Panc1 (cell line): ENCODE measurements around the gene SOWAHD. TPM values are rescaled to one million over a fixed set of nuclear protein-coding genes. Genes with fewer than 3 reads are reported as not detected.

Source experiments
- ATAC-seq: fragments of 200-7000 bp; cut with Tn5 transposase; 2 replicates; pipeline ENCODE4 v1.9.1; 2020; ENCODE audit warnings: mild to moderate bottlenecking, moderate library complexity
- BruUV-seq: library from RNA; stranded (reverse); fragments of 400-500 nt; replicated peaks from 2 replicates; lab custom pipeline; 2021; lab: Mats Ljungman, UMichigan
- CTCF ChIA-PET: fragments of 300-600 bp; sonication (Branson Sonifier 250); formaldehyde crosslinking; loops from one replicate; lab custom pipeline; 2022; ENCODE audit warnings: antibody characterized with exemption; lab: Charles Lee
- POLR2A ChIA-PET: fragments of 300-600 bp; sonication (Branson Sonifier 250); formaldehyde crosslinking; loops from one replicate; lab custom pipeline; 2022; ENCODE audit warnings: antibody characterized with exemption; lab: Charles Lee
- DNase-seq: peaks from one replicate; pipeline ENCODE4 v3.0.0-alpha.2; 2010; ENCODE audit warnings: low read depth, low spot score
- H3K27ac ChIP-seq: 2 replicates; pipeline ENCODE4 v1.5.1; 2011; ENCODE audit warnings: mild to moderate bottlenecking, low read length, inconsistent platforms
- H3K27me3 ChIP-seq: fragments of 200-500 bp; sonication (Bioruptor generic); 2 replicates; pipeline ENCODE4 v1.6.0; 2014; ENCODE audit warnings: low read length, inconsistent platforms; ENCODE audit not compliant: control insufficient read depth, insufficient read depth
- H3K36me3 ChIP-seq: fragments of 200-500 bp; sonication (Bioruptor generic); 2 replicates; pipeline ENCODE4 v1.5.1; 2014; ENCODE audit warnings: inconsistent platforms, mild to moderate bottlenecking, low read length, moderate library complexity; ENCODE audit not compliant: control insufficient read depth, insufficient read depth
- H3K4me1 ChIP-seq: 2 replicates; pipeline ENCODE4 v1.5.1; 2011; ENCODE audit warnings: inconsistent platforms, mild to moderate bottlenecking, low read length, moderate library complexity; ENCODE audit not compliant: control insufficient read depth, insufficient read depth
- H3K4me3 ChIP-seq, 2 experiments: 2 replicates each; pipeline ENCODE4 v1.5.1; 2011 to 2012; ENCODE audit warnings: low read depth in 2 of 2, low read length in 2 of 2, mild to moderate bottlenecking in 2 of 2, inconsistent platforms in 1 of 2, moderate library complexity in 1 of 2
- H3K9me3 ChIP-seq: fragments of 200-500 bp; sonication (Bioruptor generic); 2 replicates; pipeline ENCODE4 v1.5.1; 2014; ENCODE audit warnings: low read depth, mild to moderate bottlenecking, inconsistent platforms, low read length, moderate library complexity; ENCODE audit not compliant: control insufficient read depth, insufficient read depth
- POLR2AphosphoS5 ChIP-seq: IDR thresholded peaks from 2 replicates; pipeline ENCODE4 v1.6.1; 2012; ENCODE audit warnings: mild to moderate bottlenecking, low read depth, low read length, moderate library complexity
- SIN3A ChIP-seq: IDR thresholded peaks from 2 replicates; pipeline ENCODE4 v1.6.1; 2012; ENCODE audit warnings: low read depth, mild to moderate bottlenecking, low read length, moderate library complexity, borderline replicate concordance; ENCODE audit not compliant: insufficient read depth
- TCF7L2 ChIP-seq: IDR thresholded peaks from 2 replicates; pipeline ENCODE4 v1.6.1; 2011; ENCODE audit warnings: mild to moderate bottlenecking, low read depth, low read length, inconsistent platforms
- in situ Hi-C: cut with HindIII; loops from 2 replicates; pipeline ENCODE4 v1.10.0; 2016; ENCODE audit warnings: low sequenced_read_pairs, low pct_unique_long_range_greater_than_20kb
- intact Hi-C: fragments of 100-400 bp; cut with micrococcal nuclease; formaldehyde crosslinking; loops from one replicate; pipeline ENCODE4 v1.10.0; 2022; ENCODE audit not compliant: unreplicated experiment
- total RNA-seq: library from RNA; stranded (reverse); gene quantifications from one replicate; pipeline ENCODE4 v1.2.1, GENCODE V29; 2021; ENCODE audit not compliant: unreplicated experiment
- TF ChIP-seq, protein P1 (sequence below), 2 experiments: IDR thresholded peaks; 2 replicates each; pipeline ENCODE4 v1.6.1; 2011 to 2012; ENCODE audit warnings: low read depth in 2 of 2, control low read depth in 1 of 2, low read length in 1 of 2, mild to moderate bottlenecking in 1 of 2, moderate library complexity in 1 of 2; ENCODE audit not compliant: insufficient read depth in 1 of 2
- TF ChIP-seq, protein P2 (sequence below): fragments of 450-650 bp; IDR thresholded peaks from 2 replicates; pipeline ENCODE4 v1.5.1; 2017; ENCODE audit warnings: mild to moderate bottlenecking

SOWAHD gene
- total RNA-seq, 1 experiment from 2014 or later, result 1.1 TPM

DNA sequence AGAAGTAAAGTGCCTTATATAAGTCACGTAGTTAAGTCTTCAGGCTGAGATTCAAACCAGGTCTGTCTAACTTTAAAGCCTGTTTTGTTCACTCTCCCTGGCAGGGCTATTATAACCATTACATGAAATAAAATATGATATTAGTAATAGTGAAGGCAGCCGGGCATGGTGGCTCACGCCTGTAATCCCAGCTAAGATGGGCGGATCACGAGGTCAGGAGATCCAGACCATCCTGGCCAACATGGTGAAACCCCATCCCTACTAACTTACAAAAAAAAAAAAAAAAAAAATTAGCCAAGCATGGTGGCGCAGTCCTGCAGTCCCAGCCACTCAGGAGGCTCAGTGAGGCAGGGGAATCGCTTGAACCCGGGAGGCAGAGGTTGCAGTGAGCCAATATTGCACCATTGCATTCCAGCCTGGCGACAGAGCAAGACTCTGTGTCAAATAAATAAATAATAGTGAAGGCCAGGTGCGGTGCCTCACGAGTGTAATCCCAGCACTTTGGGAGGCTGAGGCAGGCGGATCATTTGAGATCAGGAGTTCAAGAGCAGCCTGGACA, 22.1 kb upstream of the SOWAHD start:
- DNase-seq (no peak), ATAC-seq (no peak)
- no peaks in the 10 kb centered on the region for H3K27me3 ChIP-seq
- H3K36me3 ChIP-seq, result no peaks in the 10 kb centered on the region
- H3K4me3 ChIP-seq, result no peak overlapping the region
- intact Hi-C loops, result no loop called here
- POLR2A ChIA-PET, result no interaction called here
- BruUV-seq, result no TSS peak
- peaks cover 8% of the 10 kb centered on the region; the same call in 1 of the 2 replicates for H3K4me1 ChIP-seq
- no peaks in the 10 kb centered on the region for H3K9me3 ChIP-seq
- in situ Hi-C loops, result no loop called here
- H3K27ac ChIP-seq, result no peak overlapping the region
- TF ChIP-seq, protein P1, sequence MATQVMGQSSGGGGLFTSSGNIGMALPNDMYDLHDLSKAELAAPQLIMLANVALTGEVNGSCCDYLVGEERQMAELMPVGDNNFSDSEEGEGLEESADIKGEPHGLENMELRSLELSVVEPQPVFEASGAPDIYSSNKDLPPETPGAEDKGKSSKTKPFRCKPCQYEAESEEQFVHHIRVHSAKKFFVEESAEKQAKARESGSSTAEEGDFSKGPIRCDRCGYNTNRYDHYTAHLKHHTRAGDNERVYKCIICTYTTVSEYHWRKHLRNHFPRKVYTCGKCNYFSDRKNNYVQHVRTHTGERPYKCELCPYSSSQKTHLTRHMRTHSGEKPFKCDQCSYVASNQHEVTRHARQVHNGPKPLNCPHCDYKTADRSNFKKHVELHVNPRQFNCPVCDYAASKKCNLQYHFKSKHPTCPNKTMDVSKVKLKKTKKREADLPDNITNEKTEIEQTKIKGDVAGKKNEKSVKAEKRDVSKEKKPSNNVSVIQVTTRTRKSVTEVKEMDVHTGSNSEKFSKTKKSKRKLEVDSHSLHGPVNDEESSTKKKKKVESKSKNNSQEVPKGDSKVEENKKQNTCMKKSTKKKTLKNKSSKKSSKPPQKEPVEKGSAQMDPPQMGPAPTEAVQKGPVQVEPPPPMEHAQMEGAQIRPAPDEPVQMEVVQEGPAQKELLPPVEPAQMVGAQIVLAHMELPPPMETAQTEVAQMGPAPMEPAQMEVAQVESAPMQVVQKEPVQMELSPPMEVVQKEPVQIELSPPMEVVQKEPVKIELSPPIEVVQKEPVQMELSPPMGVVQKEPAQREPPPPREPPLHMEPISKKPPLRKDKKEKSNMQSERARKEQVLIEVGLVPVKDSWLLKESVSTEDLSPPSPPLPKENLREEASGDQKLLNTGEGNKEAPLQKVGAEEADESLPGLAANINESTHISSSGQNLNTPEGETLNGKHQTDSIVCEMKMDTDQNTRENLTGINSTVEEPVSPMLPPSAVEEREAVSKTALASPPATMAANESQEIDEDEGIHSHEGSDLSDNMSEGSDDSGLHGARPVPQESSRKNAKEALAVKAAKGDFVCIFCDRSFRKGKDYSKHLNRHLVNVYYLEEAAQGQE (IDR thresholded peaks at IDR 0.05; ENCODE audit: insufficient read depth in 1 of 2, low read depth in 2 of 2, low read length in 1 of 2), result no peak
- TF ChIP-seq, protein P2, sequence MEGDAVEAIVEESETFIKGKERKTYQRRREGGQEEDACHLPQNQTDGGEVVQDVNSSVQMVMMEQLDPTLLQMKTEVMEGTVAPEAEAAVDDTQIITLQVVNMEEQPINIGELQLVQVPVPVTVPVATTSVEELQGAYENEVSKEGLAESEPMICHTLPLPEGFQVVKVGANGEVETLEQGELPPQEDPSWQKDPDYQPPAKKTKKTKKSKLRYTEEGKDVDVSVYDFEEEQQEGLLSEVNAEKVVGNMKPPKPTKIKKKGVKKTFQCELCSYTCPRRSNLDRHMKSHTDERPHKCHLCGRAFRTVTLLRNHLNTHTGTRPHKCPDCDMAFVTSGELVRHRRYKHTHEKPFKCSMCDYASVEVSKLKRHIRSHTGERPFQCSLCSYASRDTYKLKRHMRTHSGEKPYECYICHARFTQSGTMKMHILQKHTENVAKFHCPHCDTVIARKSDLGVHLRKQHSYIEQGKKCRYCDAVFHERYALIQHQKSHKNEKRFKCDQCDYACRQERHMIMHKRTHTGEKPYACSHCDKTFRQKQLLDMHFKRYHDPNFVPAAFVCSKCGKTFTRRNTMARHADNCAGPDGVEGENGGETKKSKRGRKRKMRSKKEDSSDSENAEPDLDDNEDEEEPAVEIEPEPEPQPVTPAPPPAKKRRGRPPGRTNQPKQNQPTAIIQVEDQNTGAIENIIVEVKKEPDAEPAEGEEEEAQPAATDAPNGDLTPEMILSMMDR, result no peak
- no peak for TF ChIP-seq SIN3A
- no peak for TF ChIP-seq TCF7L2
- TF ChIP-seq POLR2AphosphoS5, result no peak
- CTCF ChIA-PET, result interaction anchor here (1.6 kb wide), 1 partner anchor 126 kb away, joined by 3 read pairs; no protein-coding TSS in a partner anchor

DNA sequence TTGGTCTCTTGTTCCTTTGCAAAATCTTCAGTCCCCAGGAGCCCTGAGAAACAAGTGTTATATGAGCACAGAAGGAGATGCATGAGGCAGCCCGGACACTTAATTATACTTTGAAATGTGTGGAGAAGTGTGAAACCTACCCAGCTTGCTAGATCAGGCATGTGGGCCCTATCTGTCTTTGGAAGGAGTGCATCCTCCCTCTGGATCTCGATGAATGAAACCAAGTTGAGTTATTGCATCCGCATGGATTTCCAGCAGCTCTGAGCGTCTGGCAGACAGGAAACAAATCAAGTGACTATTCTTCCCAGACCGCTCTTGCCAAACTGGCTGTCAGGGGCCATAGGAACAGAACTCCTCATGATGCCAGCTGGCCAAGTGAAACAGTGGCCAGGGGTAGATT, 19.6 kb upstream of the SOWAHD start:
- Histone ChIP-seq H3K4me3 (no peak overlapping the region), H3K4me1 (peaks cover 8% of the 10 kb centered on the region; the same call in 1 of the 2 replicates), H3K27me3 (no peaks in the 10 kb centered on the region), H3K9me3 (no peaks in the 10 kb centered on the region), H3K27ac (no peak overlapping the region), H3K36me3 (no peaks in the 10 kb centered on the region)
- no TSS peak for BruUV-seq
- in situ Hi-C loops (no loop called here), intact Hi-C loops (no loop called here)
- ChIA-PET POLR2A (no interaction called here), CTCF (interaction anchor here (0.6 to 0.7 kb wide), 2 partner anchors 11 to 223 kb away, joined by 3 read pairs; no protein-coding TSS in a partner anchor)
- TF ChIP-seq TCF7L2 (no peak), POLR2AphosphoS5 (no peak), SIN3A (no peak)
- TF ChIP-seq, protein P1 (IDR thresholded peaks at IDR 0.05; ENCODE audit: insufficient read depth in 1 of 2, low read depth in 2 of 2, low read length in 1 of 2), result no peak
- TF ChIP-seq, protein P2, result no peak
- DNase-seq, result no peak
- no peak for ATAC-seq
